HFF-Myc (cell line): ENCODE measurements around the gene BRSK1.

Experiments used
- DNase-seq: peaks from one replicate; pipeline ENCODE4 v3.0.0-alpha.2; 2011; ENCODE audit warnings: low read depth; ENCODE audit errors: extremely low read depth
- H3K4me3 ChIP-seq: replicated peaks from 2 replicates; pipeline ENCODE4 v1.5.1; 2011; ENCODE audit warnings: low read depth, mild to moderate bottlenecking, control low read depth, low read length
- TF ChIP-seq, protein P1 (sequence below): IDR thresholded peaks from 2 replicates; pipeline ENCODE4 v1.5.1; 2012; ENCODE audit warnings: mild to moderate bottlenecking, low read depth, low read length, control low read depth; ENCODE audit errors: missing control alignments

The BRSK1 gene

DNA sequence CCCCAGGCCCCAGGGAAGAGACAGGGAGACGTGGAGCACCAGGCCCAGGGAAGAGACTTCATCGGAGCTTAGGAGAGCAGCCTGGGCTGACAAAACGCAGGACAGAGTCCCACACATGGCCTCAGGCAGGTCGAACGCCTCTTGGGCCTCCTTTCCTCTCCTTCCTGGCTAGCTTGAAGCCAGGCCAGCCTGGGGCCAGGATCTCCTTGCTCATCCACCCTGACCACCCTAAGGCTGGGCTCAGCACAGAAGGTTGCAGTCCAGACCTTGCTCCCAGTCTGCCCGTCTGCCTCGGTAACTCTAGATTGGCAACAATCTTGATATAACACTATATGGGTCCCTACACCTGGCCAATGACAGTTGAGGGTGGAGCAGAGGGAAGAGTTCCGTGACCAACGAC lies 35.1 kb upstream of the BRSK1 start:
- H3K4me3 ChIP-seq = no peak overlapping the region
- TF ChIP-seq, protein P1, sequence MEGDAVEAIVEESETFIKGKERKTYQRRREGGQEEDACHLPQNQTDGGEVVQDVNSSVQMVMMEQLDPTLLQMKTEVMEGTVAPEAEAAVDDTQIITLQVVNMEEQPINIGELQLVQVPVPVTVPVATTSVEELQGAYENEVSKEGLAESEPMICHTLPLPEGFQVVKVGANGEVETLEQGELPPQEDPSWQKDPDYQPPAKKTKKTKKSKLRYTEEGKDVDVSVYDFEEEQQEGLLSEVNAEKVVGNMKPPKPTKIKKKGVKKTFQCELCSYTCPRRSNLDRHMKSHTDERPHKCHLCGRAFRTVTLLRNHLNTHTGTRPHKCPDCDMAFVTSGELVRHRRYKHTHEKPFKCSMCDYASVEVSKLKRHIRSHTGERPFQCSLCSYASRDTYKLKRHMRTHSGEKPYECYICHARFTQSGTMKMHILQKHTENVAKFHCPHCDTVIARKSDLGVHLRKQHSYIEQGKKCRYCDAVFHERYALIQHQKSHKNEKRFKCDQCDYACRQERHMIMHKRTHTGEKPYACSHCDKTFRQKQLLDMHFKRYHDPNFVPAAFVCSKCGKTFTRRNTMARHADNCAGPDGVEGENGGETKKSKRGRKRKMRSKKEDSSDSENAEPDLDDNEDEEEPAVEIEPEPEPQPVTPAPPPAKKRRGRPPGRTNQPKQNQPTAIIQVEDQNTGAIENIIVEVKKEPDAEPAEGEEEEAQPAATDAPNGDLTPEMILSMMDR = no peak
- no peak for DNase-seq

DNA sequence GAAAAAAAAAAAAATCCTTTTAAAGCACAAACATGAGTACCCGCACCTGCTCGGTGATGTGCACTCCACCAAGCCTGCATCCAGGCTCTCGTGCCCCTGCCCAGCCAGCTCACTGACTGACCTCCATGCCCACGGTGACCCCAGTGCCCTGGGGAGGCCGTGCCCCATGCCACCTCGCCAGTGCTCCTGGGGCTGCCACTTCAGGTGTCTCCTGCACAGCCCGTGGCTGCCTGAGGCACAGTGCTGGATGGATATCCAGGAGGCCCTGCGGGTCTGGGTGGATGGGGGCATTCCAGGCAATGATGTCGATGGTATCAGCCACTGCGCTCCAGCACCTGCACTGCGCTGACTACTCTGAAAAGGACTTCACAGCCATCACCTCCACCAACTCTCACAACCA lies 34.0 kb upstream of the BRSK1 start:
- TF ChIP-seq, protein P1 = no peak
- H3K4me3 ChIP-seq = no peak overlapping the region
- no peak for DNase-seq

DNA sequence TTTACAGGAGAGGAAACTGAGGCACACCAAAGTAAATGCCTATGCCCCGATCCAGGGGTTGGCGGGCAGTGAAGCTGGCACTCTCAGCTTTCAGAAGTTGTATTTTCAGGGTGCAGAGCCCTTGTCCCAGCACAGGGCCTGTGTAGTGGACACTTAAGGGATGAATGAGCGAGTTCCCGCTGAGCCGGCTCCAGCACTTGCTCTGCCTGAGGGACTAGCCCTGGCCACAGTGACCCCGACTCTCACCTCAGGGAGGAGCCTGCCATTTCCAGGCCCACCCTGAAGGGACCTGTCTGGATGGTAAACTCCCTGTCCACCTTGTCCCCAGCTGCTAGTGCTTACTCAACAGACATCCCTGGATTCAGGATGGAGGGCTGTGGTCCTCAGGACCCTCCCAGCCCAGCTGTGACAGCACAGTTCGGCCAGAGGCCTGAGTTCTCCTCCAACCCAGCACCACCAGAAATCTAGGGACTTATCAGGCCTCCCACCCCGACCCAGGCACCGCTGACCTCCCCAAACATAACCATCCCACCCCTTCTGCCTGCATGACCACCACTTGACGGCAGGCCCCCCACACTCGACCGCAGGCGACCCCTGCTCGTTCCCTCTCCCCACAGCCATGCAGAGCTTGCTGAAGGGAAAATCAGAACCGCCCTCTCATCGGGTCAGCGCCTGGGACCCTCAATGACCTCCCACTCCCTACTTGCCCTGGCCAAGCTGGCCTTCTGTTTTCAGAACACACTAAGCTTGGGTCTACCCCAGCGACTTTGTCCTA lies 33.3 kb upstream of the BRSK1 start:
- TF ChIP-seq, protein P1 = no peak
- no peak overlapping the region for H3K4me3 ChIP-seq
- DNase-seq = no peak

DNA sequence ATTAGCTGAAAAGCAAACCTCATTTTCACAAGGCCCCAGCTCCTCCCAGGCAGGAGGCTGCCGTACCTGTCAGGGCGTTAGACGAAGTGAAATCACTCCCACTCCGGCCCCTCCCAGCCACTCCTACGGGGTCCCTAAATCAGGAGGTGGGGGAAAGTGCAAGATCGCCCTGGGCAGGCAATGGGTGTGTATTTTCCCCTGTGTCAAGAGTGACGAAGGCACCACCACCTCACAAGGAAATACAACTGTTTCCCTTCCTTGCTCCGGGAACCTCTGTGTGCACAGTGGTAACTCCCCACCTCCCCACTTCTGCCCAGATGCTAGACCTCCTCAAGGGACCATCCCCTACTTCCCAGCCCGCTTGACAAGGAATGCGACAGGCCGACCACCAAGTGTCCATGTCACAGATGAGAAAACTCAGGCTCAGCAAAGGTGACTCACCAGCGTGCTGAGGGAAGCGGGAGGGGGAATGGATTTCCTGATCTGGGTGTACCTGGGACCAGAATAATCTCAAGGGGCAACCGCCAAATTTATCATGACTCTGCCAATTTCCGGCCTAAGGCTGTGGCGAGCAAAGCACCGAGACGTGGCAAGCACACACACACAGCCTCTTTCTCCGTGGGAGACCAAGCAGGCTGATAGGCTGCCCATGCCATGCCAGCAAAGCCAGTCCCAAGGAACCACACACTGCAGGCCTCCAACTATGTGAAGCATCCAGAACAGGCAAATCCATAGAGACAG lies 32.3 kb upstream of the BRSK1 start:
- DNase-seq = no peak
- TF ChIP-seq, protein P1 = no peak
- no peak overlapping the region for H3K4me3 ChIP-seq

DNA sequence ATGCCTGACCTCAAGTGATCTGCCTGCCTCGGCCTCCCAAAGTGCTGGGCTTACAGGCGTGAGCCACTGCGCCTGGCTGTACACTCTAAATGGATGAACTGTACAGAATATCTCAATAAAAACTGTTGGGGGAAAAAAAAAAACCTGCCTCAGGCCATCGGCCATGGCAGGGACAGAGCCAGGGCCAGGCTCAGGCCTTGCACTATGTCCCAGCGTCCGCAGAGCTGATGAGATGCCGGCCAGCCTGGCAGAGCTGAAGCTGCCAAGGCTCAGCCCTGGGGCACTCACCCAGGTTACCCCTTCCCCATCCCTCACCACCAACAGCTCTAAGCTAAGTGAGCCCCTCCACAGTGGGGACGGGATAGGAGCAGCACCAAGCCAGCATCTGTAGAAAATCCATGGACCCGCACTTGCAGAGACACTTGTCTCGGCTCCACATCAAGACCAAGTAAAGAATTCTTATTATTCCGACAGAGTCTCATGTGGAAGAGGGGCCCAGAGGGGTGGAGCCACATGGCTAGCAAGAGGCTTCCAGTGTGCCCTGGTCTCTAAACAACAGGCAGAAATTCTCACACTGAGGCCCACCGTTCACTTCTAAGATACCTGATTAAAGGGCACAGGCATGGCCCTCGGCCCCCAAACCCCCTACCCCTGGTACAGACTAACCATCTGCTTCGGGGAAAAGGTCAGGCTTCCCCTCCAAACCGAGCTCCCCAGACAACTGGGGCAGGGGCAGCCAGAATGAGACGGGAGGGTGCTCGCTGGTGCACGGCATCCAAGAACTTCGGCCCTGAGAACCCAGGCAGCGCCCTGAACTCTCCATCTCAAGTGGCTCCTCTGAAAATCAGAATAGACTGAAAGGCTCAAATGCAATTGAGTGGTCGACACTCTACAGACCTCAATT lies 30.8 kb upstream of the BRSK1 start:
- TF ChIP-seq, protein P1 = no peak
- H3K4me3 ChIP-seq = no peak overlapping the region
- DNase-seq = no peak

DNA sequence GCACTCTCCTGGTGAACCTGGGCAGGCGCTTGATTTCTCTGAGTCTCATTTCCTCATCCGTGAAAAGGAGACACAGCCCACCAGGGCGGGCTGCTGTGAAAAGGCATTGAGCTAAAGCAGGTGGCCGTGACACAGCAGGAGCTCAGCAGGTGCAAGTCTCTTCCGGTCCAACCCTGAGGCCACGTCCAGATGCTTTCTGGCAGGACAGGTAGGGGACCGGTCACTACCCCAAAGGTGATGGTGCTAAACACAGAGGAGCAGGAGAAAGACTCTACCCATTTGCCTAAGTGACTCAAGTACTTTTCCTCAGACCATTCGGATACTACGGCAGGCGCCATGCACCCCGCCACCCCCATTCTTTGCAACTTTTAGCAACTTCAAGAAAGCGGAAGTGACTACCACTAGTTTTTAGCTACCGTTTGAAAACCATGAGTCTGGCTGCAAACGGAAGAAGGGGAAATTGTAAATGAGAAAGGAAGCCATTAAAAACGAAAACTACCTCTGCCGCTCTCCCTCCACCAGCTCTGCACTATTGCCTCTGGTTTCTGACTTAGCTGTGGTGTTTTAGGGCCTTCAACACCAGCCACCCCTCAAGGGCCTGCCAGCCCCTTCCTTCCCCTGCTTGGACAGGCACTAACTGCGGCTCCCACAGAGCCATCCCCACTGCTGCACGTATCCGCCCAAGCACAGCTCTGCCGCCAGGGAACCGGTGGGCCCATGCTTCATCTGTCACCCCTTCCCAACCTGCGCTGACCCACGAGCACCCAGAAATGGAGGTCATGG lies 29.8 kb upstream of the BRSK1 start:
- no peak for DNase-seq
- TF ChIP-seq, protein P1 = no peak
- no peak overlapping the region for H3K4me3 ChIP-seq
